Prostate gland (tissue), 2 donors: ENCODE data around the gene ST14. TPM values are rescaled to one million over a fixed set of nuclear protein-coding genes. Genes with fewer than 3 reads are reported as not detected.
A peak's percentile ranks its signal among the peaks of the same experiment; 100 is the strongest.

Experiments
- DNase-seq: peaks from one replicate; pipeline ENCODE4 v3.0.0-alpha.2; 2019; ENCODE audit warnings: low spot score
- H3K27ac ChIP-seq, 2 donors: fragments of 200-600 bp; sonication (generic); 2 replicates each; pipeline ENCODE4 v1.5.1; 2017 to 2019
- H3K27me3 ChIP-seq: fragments of 200-600 bp; sonication (generic); replicated peaks from 2 replicates; pipeline ENCODE4 v1.5.1; 2019; ENCODE audit not compliant: insufficient read depth
- H3K36me3 ChIP-seq, 2 donors: fragments of 200-600 bp; sonication (generic); 1 replicate in 1 of 2; 2 replicates in 1 of 2; pipeline versions ENCODE4 v1.5.1 to v1.8.1; 2017 to 2019
- H3K4me1 ChIP-seq: fragments of 200-600 bp; sonication (generic); replicated peaks from 2 replicates; pipeline ENCODE4 v1.5.1; 2019
- H3K4me3 ChIP-seq, 2 donors: fragments of 200-600 bp; sonication (generic); 2 replicates each; pipeline ENCODE4 v1.5.1; 2017 to 2019
- H3K9me3 ChIP-seq: fragments of 200-600 bp; sonication (generic); 2 replicates; pipeline ENCODE4 v1.5.1; 2017
- POLR2A ChIP-seq: fragments of 450-650 bp; IDR thresholded peaks from one replicate; pipeline ENCODE4 v1.6.1; 2016; ENCODE audit warnings: antibody characterized with exemption, mild to moderate bottlenecking
- POLR2AphosphoS5 ChIP-seq: sonication (generic); formaldehyde crosslinking; IDR thresholded peaks from one replicate; pipeline ENCODE4 v1.6.1; 2017; ENCODE audit warnings: antibody characterized with exemption
- WGBS: methylation state at CpG from one replicate; pipeline ENCODE4 v1.1.5; 2018; 5-methylcytosine and 5-hydroxymethylcytosine counted together
- intact Hi-C: fragments of 100-400 bp; cut with DNase I; formaldehyde crosslinking; loops from one replicate; pipeline ENCODE4 v1.14.2; 2022
- total RNA-seq, 2 donors: library from RNA; depleted of rRNA; stranded (reverse); fragments of >200 nt; gene quantifications; one replicate each; pipeline ENCODE4 v1.1.0, GENCODE V29; 2016
- TF ChIP-seq, protein P1 (sequence below), 4 experiments: fragments of 200-600 bp in 2 of 4; fragments of 450-650 bp in 2 of 4; sonication (generic) in 2 of 4; IDR thresholded peaks; 1 replicate in 3 of 4; 2 replicates in 1 of 4; pipeline ENCODE4 v1.5.1; 2016 to 2019; ENCODE audit warnings: antibody characterized with exemption in 4 of 4, mild to moderate bottlenecking in 2 of 4, moderate library complexity in 2 of 4

Gene ST14
- total RNA-seq, 2 donors from 2014 or later = 39.8 to 114 TPM

DNA sequence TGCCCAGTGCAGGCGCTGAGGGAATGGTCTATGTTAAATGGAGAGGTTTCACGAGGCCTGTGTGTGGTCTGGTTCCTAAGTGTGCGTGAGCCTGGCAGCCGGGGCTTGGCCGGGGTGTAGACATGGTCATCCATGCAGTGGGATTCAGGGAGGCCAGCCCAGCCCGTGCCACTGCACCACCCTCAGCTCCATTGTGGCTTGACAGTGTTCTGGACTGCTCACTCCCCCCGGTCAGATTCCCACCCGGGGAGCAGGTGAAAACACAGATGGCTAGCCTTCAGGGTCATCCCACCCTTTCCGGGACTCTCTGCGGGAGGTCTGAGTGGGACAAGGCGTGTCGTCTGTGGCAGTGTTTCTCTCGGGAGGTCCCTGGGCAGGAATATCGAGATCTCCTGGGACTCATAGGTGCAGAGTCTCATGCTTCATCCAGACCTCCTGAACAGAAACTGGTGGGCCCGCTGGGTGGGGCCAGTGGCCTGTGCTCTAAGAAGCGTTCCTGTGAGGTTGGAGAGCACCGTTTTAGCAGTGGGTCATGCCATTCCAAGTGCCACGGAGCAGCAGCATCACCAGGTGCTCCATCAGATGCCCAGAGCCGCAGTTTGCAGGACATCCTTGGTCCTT lies 52.3 kb downstream of the ST14 start:
- H3K27me3 ChIP-seq = no peaks in the 10 kb centered on the region
- TF ChIP-seq POLR2AphosphoS5 (no peak), POLR2A (no peak)
- TF ChIP-seq, protein P1, sequence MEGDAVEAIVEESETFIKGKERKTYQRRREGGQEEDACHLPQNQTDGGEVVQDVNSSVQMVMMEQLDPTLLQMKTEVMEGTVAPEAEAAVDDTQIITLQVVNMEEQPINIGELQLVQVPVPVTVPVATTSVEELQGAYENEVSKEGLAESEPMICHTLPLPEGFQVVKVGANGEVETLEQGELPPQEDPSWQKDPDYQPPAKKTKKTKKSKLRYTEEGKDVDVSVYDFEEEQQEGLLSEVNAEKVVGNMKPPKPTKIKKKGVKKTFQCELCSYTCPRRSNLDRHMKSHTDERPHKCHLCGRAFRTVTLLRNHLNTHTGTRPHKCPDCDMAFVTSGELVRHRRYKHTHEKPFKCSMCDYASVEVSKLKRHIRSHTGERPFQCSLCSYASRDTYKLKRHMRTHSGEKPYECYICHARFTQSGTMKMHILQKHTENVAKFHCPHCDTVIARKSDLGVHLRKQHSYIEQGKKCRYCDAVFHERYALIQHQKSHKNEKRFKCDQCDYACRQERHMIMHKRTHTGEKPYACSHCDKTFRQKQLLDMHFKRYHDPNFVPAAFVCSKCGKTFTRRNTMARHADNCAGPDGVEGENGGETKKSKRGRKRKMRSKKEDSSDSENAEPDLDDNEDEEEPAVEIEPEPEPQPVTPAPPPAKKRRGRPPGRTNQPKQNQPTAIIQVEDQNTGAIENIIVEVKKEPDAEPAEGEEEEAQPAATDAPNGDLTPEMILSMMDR (IDR thresholded peaks at IDR 0.05) = no peak
- H3K4me1 ChIP-seq = no peaks in the 10 kb centered on the region
- no peak overlapping the region for H3K27ac ChIP-seq
- 87% methylated on average over 19 of the region's 19 CpGs for WGBS
- DNase-seq = no peak
- intact Hi-C loops = loop anchor here (5.0 to 10.0 kb wide), 2 partner anchors 100 to 683 kb away; partner anchors contain the start of gene ZBTB44
- H3K9me3 ChIP-seq = no peaks in the 10 kb centered on the region
- no peak overlapping the region for H3K4me3 ChIP-seq
- no peaks in the 10 kb centered on the region for H3K36me3 ChIP-seq

DNA sequence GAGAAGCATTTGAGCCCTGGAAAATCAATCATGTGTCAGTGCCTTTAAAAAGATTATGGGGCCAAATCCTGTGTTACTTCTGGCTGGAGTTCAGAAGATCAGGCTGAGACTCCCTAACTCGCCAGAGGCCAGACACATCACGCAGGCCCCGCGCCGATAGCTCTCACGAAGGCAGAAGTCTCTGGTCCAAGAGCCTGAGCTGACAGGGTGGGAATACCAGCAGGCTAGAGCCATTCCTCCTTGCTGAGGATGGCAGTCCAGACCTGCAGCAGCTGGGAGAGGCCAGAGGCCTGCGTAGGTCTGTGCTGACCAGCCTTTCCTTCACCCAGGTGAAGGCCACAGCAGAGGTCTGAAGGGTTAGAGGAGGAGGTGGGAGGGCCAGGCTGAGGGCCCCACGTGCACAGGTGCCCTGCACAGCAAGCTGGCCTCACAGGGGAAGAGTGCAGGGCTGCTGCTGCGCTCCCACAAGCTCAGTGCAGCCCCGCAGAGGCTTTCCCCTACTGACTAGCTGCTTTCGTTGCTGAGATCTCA lies 52.9 kb downstream of the ST14 start:
- H3K27me3 ChIP-seq = no peaks in the 10 kb centered on the region
- TF ChIP-seq POLR2A = no peak
- TF ChIP-seq, protein P1 (IDR thresholded peaks at IDR 0.05) = no peak
- WGBS = 76% methylated on average over 11 of the region's 11 CpGs
- H3K9me3 ChIP-seq = no peaks in the 10 kb centered on the region
- no peak for DNase-seq
- no peak overlapping the region for H3K4me3 ChIP-seq
- no peaks in the 10 kb centered on the region for H3K36me3 ChIP-seq
- intact Hi-C loops = loop anchor here (5.0 to 10.0 kb wide), 2 partner anchors 100 to 682 kb away; partner anchors contain the start of gene ZBTB44
- H3K27ac ChIP-seq = no peak overlapping the region
- no peaks in the 10 kb centered on the region for H3K4me1 ChIP-seq

DNA sequence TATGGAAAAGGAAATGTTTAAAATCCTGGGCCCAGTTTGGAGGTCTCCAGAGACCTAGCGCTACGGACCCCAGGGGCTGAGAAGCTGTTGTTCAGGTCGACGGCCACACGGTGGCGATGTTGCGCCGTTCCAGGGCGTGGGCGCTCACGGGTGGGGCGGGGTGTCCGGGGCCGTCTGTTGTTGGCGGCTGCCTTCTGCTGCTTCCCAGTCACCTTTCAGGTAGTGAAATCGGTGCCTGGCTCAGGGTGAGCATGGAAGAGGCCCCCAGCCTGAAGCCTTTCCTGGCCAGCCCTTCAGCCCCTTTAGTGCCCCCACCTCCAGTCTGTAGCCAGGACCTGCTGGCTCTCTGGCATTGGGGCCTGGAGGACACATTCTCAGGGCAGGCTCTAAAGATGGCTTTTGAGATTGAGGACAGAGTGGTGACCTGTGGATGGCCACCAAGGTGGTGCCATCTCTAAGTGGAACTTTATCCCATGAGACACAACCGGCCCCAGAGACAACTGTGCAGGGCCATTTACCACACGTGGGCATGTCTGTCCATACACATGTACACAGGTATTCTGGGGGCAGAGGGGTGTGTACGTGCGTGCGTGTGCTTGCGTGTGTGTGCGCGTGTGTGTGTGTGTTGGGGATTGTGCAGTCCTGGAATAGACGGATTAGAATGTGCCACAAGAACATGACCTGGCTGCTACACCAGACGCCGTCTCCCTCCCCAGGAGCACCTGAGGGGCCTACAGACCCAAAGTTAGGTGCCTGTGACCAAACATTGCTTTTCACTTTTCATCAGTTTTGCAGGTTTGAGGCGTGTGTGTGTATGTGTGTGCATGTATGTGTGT lies 53.8 kb downstream of the ST14 start:
- Histone ChIP-seq H3K27ac (no peak overlapping the region), H3K4me1 (no peaks in the 10 kb centered on the region), H3K4me3 (no peak overlapping the region), H3K27me3 (no peaks in the 10 kb centered on the region), H3K36me3 (no peaks in the 10 kb centered on the region), H3K9me3 (no peaks in the 10 kb centered on the region)
- WGBS = 35% methylated on average over 28 of the region's 28 CpGs
- TF ChIP-seq, protein P1 (IDR thresholded peaks at IDR 0.05) = peak; percentile 84 to 89 (median 87)
- no peak for TF ChIP-seq POLR2A
- TF ChIP-seq POLR2AphosphoS5 = peak; percentile 19
- intact Hi-C loops = loop anchor here (5.0 to 10.0 kb wide), 2 partner anchors 99 to 681 kb away; partner anchors contain the start of gene ZBTB44
- peak; percentile 39 for DNase-seq

DNA sequence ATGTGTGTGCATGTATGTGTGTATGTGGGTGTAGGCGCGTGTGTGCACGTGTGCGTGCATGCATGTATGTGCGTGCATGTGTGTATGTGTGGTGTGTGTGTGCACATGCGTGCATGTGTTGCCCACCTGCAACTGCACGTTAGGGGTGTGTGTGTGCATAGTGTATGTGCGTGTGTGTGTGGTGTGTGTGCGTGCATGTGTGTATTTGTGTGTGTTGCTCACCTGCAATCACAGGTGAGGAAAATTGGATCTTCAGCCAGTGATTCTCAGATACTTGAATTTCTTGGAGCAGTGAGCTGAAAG lies 54.3 kb downstream of the ST14 start:
- Histone ChIP-seq H3K4me3 (no peak overlapping the region), H3K9me3 (no peaks in the 10 kb centered on the region), H3K27me3 (no peaks in the 10 kb centered on the region), H3K36me3 (no peaks in the 10 kb centered on the region), H3K4me1 (no peaks in the 10 kb centered on the region), H3K27ac (no peak overlapping the region)
- no peak for DNase-seq
- WGBS = 95% methylated on average over 9 of the region's 9 CpGs
- intact Hi-C loops = loop anchor here (2.0 to 10.0 kb wide), 3 partner anchors 98 to 681 kb away; partner anchors contain the start of genes ADAMTS8 and ZBTB44
- TF ChIP-seq POLR2AphosphoS5 (no peak), POLR2A (no peak)
- TF ChIP-seq, protein P1 (IDR thresholded peaks at IDR 0.05) = no peak
